Astrocyte of the spinal cord (primary cell): ENCODE data around the gene SCMH1.

Experiments
- DNase-seq: peaks from one replicate; pipeline ENCODE4 v3.0.0; 2011; ENCODE audit warnings: low read depth, low spot score
- H3K4me3 ChIP-seq: 2 replicates; pipeline ENCODE4 v1.5.1; 2011; ENCODE audit warnings: low read depth, mild to moderate bottlenecking, low read length, moderate library complexity
- in situ Hi-C: cut with HindIII; loops from 2 replicates; pipeline ENCODE4 v1.10.0; 2017; ENCODE audit warnings: low sequenced_read_pairs
- TF ChIP-seq, protein P1 (sequence below): IDR thresholded peaks from 2 replicates; pipeline ENCODE4 v1.5.1; 2012; ENCODE audit warnings: low read depth, mild to moderate bottlenecking, low read length, inconsistent platforms

The SCMH1 gene

GRCh38 chr1:41110286-41110685 is 131.8 kb downstream of the SCMH1 start:
- TF ChIP-seq, protein P1, sequence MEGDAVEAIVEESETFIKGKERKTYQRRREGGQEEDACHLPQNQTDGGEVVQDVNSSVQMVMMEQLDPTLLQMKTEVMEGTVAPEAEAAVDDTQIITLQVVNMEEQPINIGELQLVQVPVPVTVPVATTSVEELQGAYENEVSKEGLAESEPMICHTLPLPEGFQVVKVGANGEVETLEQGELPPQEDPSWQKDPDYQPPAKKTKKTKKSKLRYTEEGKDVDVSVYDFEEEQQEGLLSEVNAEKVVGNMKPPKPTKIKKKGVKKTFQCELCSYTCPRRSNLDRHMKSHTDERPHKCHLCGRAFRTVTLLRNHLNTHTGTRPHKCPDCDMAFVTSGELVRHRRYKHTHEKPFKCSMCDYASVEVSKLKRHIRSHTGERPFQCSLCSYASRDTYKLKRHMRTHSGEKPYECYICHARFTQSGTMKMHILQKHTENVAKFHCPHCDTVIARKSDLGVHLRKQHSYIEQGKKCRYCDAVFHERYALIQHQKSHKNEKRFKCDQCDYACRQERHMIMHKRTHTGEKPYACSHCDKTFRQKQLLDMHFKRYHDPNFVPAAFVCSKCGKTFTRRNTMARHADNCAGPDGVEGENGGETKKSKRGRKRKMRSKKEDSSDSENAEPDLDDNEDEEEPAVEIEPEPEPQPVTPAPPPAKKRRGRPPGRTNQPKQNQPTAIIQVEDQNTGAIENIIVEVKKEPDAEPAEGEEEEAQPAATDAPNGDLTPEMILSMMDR: no peak
- no peak for DNase-seq
- no peak overlapping the region for H3K4me3 ChIP-seq
- in situ Hi-C loops: no loop called here

- TF ChIP-seq, protein P1: no peak
- DNase-seq: peak; percentile 95
- no peak overlapping the region for H3K4me3 ChIP-seq
- in situ Hi-C loops: no loop called here
Observed at GRCh38 chr1:41109310-41110197, 132.6 kb downstream of the SCMH1 start.

DNA sequence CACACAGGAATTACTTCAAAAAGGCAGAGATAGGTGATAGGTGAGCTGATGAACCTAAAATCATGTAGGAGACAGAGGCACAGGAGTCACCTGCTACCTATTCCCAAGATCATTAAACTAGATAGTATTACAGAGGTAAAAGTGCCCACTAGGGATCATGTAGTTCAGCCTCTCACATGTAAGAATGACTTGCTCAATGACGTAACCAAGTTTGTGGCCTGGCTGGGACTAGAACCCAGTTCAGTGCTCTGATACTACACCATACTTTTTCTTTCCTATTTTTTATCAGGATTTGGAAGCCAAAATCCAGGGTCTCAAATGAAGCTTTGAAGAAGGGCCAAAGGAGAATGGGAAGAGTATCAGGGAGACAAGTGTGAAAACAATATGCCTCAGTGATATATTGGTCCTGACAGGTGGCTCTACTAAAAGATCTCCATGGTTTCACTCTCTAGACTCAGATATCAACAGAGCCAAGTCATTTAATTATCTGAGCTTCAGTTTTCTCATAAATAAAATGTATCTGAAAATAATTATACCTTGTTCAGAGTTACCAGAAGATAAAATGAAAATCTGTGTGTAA is 133.3 kb downstream of the SCMH1 start:
- TF ChIP-seq, protein P1: no peak
- DNase-seq: no peak
- no peak overlapping the region for H3K4me3 ChIP-seq
- in situ Hi-C loops: no loop called here

DNA sequence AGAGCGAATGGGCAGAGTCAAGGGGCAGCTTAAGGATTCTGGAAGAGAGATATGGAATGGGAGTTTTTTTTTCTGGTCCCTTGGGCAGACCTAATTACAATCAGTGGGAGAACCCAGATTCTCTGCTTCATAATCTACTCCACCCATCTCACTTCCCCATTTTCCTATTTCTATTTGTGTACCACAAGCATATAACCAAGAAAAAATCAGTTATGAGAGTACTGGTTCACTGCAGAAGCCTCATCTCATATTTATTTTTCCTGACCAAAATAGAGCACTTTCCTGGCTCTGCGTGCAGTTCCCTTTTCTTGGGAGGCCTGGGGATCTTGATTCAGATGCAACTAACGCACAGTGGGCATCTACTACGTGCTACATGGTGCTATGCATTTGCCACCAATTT is 138.3 kb downstream of the SCMH1 start:
- H3K4me3 ChIP-seq: no peak overlapping the region
- no peak for DNase-seq
- in situ Hi-C loops: no loop called here
- TF ChIP-seq, protein P1: no peak

DNA sequence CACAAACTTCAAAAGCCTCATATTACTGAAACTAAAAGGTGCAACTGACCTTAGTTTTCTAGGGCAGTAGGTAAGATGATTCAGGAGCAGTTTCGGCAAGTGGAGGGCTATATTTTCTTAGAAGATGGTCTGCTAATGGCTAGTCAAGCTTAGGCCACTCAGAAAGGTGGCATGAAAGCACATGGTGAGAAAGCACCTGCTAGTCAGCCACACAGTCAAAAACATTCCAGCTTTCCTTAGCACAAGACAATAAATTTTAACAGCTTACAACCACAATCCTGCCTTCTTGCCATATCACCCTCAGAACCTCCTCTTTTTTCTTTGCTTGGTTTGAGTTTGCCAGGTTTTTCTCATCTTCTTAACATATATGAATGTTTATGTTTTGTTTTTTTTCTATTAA is 139.5 kb downstream of the SCMH1 start:
- no peak for DNase-seq
- in situ Hi-C loops: no loop called here
- TF ChIP-seq, protein P1: no peak
- H3K4me3 ChIP-seq: no peak overlapping the region

- in situ Hi-C loops: no loop called here
- H3K4me3 ChIP-seq: no peak overlapping the region
- peak; percentile 96 for DNase-seq
- TF ChIP-seq, protein P1: no peak
Observed at GRCh38 chr1:41101950-41102607, 140.0 kb downstream of the SCMH1 start.
